Muscle layer of duodenum (tissue), 2 donors: Measurements from ENCODE around the gene FOXF1.
A peak's percentile ranks its signal among the peaks of the same experiment; 100 is the strongest.

Source experiments
- H3K27ac ChIP-seq: one replicate; pipeline ENCODE4 v1.7.0; 2013; ENCODE audit warnings: mild to moderate bottlenecking, low read length
- H3K27me3 ChIP-seq: one replicate; pipeline ENCODE4 v1.7.0; 2013; ENCODE audit warnings: low read depth, mild to moderate bottlenecking, control low read depth, low read length
- H3K36me3 ChIP-seq, 2 donors: one replicate each; pipeline ENCODE4 v1.7.0; 2013; ENCODE audit warnings: low read length in 2 of 2, control low read depth in 1 of 2, mild to moderate bottlenecking in 1 of 2; ENCODE audit not compliant: insufficient read depth in 2 of 2, control insufficient read depth in 1 of 2
- H3K4me1 ChIP-seq, 2 donors: one replicate each; pipeline ENCODE4 v1.7.0; 2013; ENCODE audit warnings: low read length in 2 of 2, mild to moderate bottlenecking in 2 of 2, control low read depth in 1 of 2, moderate library complexity in 1 of 2; ENCODE audit not compliant: insufficient read depth in 2 of 2, control insufficient read depth in 1 of 2
- H3K4me3 ChIP-seq, 2 donors: one replicate each; pipeline ENCODE4 v1.7.0; 2013; ENCODE audit warnings: low read length in 2 of 2, low read depth in 1 of 2, mild to moderate bottlenecking in 1 of 2
- H3K9me3 ChIP-seq, 2 donors: one replicate each; pipeline ENCODE4 v1.7.0; 2013; ENCODE audit warnings: low read length in 2 of 2, control low read depth in 1 of 2, mild to moderate bottlenecking in 1 of 2; ENCODE audit not compliant: control insufficient read depth in 1 of 2
- donor health status: healthy.

FOXF1 gene

GRCh38 chr16:86542756-86543750 lies 32.7 kb downstream of the FOXF1 start:
- Histone ChIP-seq H3K4me1 (no peaks in the 10 kb centered on the region), H3K27ac (no peak overlapping the region), H3K4me3 (no peak overlapping the region), H3K36me3 (peaks cover 53 to 87% of the 10 kb centered on the region in 2 donors), H3K27me3 (no peaks in the 10 kb centered on the region), H3K9me3 (no peaks in the 10 kb centered on the region)

GRCh38 chr16:86545481-86545880 lies 35.2 kb downstream of the FOXF1 start:
- Histone ChIP-seq H3K4me1 (no peaks in the 10 kb centered on the region), H3K36me3 (peaks cover 38 to 83% of the 10 kb centered on the region in 2 donors), H3K9me3 (no peaks in the 10 kb centered on the region), H3K4me3 (no peak overlapping the region), H3K27me3 (no peaks in the 10 kb centered on the region), H3K27ac (no peak overlapping the region)

- H3K9me3 ChIP-seq: no peaks in the 10 kb centered on the region
- no peaks in the 10 kb centered on the region for H3K27me3 ChIP-seq
- no peaks in the 10 kb centered on the region for H3K4me1 ChIP-seq
- no peak overlapping the region for H3K27ac ChIP-seq
- H3K36me3 ChIP-seq: peaks cover 33 to 77% of the 10 kb centered on the region in 2 donors
- H3K4me3 ChIP-seq: no peak overlapping the region
These were observed 35.8 kb downstream of the FOXF1 start for GRCh38 chr16:86545954-86546637.

GRCh38 chr16:86546638-86547013 lies 36.3 kb downstream of the FOXF1 start:
- Histone ChIP-seq H3K4me3 (no peak overlapping the region), H3K27ac (no peak overlapping the region), H3K4me1 (no peaks in the 10 kb centered on the region), H3K9me3 (no peaks in the 10 kb centered on the region), H3K36me3 (peaks cover 33 to 76% of the 10 kb centered on the region in 2 donors), H3K27me3 (no peaks in the 10 kb centered on the region)

- Histone ChIP-seq H3K27ac (no peak overlapping the region), H3K36me3 (peaks cover 28 to 75% of the 10 kb centered on the region in 2 donors), H3K4me1 (no peaks in the 10 kb centered on the region), H3K27me3 (no peaks in the 10 kb centered on the region), H3K4me3 (no peak overlapping the region), H3K9me3 (no peaks in the 10 kb centered on the region)
These were observed 37.0 kb downstream of the FOXF1 start for GRCh38 chr16:86547286-86547685.

GRCh38 chr16:86549076-86549892 lies 39.0 kb downstream of the FOXF1 start:
- no peak overlapping the region for H3K27ac ChIP-seq
- H3K36me3 ChIP-seq: peaks cover 23 to 62% of the 10 kb centered on the region in 2 donors
- no peaks in the 10 kb centered on the region for H3K9me3 ChIP-seq
- H3K4me3 ChIP-seq: no peak overlapping the region
- no peaks in the 10 kb centered on the region for H3K27me3 ChIP-seq
- H3K4me1 ChIP-seq: peaks cover 2 to 4% of the 10 kb centered on the region in 2 donors

GRCh38 chr16:86549893-86550190 lies 39.5 kb downstream of the FOXF1 start:
- no peaks in the 10 kb centered on the region for H3K27me3 ChIP-seq
- H3K27ac ChIP-seq: no peak overlapping the region
- no peak overlapping the region for H3K4me3 ChIP-seq
- H3K36me3 ChIP-seq: peaks cover 23 to 59% of the 10 kb centered on the region in 2 donors
- no peaks in the 10 kb centered on the region for H3K9me3 ChIP-seq
- peaks cover 5 to 7% of the 10 kb centered on the region in 2 donors for H3K4me1 ChIP-seq

GRCh38 chr16:86550281-86550680 lies 40.0 kb downstream of the FOXF1 start:
- Histone ChIP-seq H3K27ac (no peak overlapping the region), H3K4me1 (peaks cover 5 to 7% of the 10 kb centered on the region in 2 donors), H3K27me3 (no peaks in the 10 kb centered on the region), H3K4me3 (no peak overlapping the region), H3K36me3 (peaks cover 23 to 54% of the 10 kb centered on the region in 2 donors), H3K9me3 (no peaks in the 10 kb centered on the region)

GRCh38 chr16:86553356-86553755 lies 43.0 kb downstream of the FOXF1 start:
- Histone ChIP-seq H3K4me3 (no peak overlapping the region), H3K36me3 (peaks cover 13 to 27% of the 10 kb centered on the region in 2 donors)

GRCh38 chr16:86554599-86554916 lies 44.2 kb downstream of the FOXF1 start:
- Histone ChIP-seq H3K27me3 (no peaks in the 10 kb centered on the region), H3K4me1 (peaks cover 5 to 13% of the 10 kb centered on the region in 2 donors), H3K27ac (peak overlapping the region; percentile 86), H3K9me3 (no peaks in the 10 kb centered on the region), H3K4me3 (peak overlapping the region; percentile 85 to 90), H3K36me3 (peaks cover 12 to 17% of the 10 kb centered on the region in 2 donors)

More at GRCh38 chr16:86553356-86553755, 43.0 kb downstream of the FOXF1 start:
- Histone ChIP-seq H3K27ac (no peak overlapping the region), H3K4me1 (peaks cover 5 to 13% of the 10 kb centered on the region in 2 donors), H3K9me3 (no peaks in the 10 kb centered on the region), H3K27me3 (no peaks in the 10 kb centered on the region)
